Testis (tissue), 3 donors: ENCODE data around the gene FAM72B. TPM values are rescaled to one million over a fixed set of nuclear protein-coding genes. Genes with fewer than 3 reads are reported as not detected.
A peak's percentile ranks its signal among the peaks of the same experiment; 100 is the strongest.
"Not testable (repeated sequence)": the region's sequence is repeated elsewhere in the genome, so short reads cannot be mapped to it uniquely, and the experiment has no call there.

Experiments used
- DNase-seq: peaks from one replicate; pipeline ENCODE4 v3.0.0-alpha.2; 2019
- H3K27ac ChIP-seq, 2 donors: fragments of 200-600 bp; sonication (generic); one replicate each; pipeline ENCODE4 v1.5.1; 2019
- H3K27me3 ChIP-seq: fragments of 200-600 bp; sonication (generic); one replicate; pipeline ENCODE4 v1.5.1; 2019
- H3K36me3 ChIP-seq: fragments of 200-600 bp; sonication (generic); one replicate; pipeline ENCODE4 v1.5.1; 2017; ENCODE audit warnings: low read depth; ENCODE audit errors: missing control alignments
- H3K4me1 ChIP-seq: fragments of 200-600 bp; sonication (generic); one replicate; pipeline ENCODE4 v1.5.1; 2019
- H3K4me3 ChIP-seq, 2 donors: fragments of 200-600 bp; sonication (generic); one replicate each; pipeline ENCODE4 v1.5.1; 2017 to 2019
- H3K9me3 ChIP-seq: fragments of 200-600 bp; sonication (generic); one replicate; pipeline ENCODE4 v1.5.1; 2017
- CTCF ChIP-seq, 3 experiments: fragments of 450-650 bp in 2 of 3; fragments of 200-600 bp in 1 of 3; sonication (generic) in 1 of 3; IDR thresholded peaks; one replicate each; pipeline ENCODE4 v1.5.1; 2016 to 2019; ENCODE audit warnings: antibody characterized with exemption in 3 of 3, mild to moderate bottlenecking in 2 of 3, moderate library complexity in 1 of 3
- WGBS, 2 donors: methylation state at CpG; one replicate each; pipeline ENCODE4 v1.1.5; 2018; 5-methylcytosine and 5-hydroxymethylcytosine counted together
- intact Hi-C: fragments of 100-400 bp; cut with DNase I; formaldehyde crosslinking; loops from one replicate; pipeline ENCODE4 v1.15.1; 2023; ENCODE audit warnings: low total_unique reads
- polyA plus RNA-seq: library from polyadenylated mRNA; stranded (reverse); fragments of 350-450 nt; fragmentation: Illumina TruSeq; extraction: RNeasy Lipid Tissue Mini Kit (QIAGEN cat#74804); gene quantifications from one replicate; pipeline ENCODE4 v1.2.3, GENCODE V29; 2014; ENCODE audit warnings: low read depth, low replicate concordance; ENCODE audit not compliant: insufficient read depth
- total RNA-seq, 2 donors: library from RNA; depleted of rRNA; stranded (reverse); fragments of >200 nt; gene quantifications; one replicate each; pipeline ENCODE4 v1.2.3, GENCODE V29; 2016

Gene FAM72B
- total and polyA plus RNA-seq, 3 donors from 2014 or later, result 1.3 to 4.9 (median 2.5) TPM

DNA sequence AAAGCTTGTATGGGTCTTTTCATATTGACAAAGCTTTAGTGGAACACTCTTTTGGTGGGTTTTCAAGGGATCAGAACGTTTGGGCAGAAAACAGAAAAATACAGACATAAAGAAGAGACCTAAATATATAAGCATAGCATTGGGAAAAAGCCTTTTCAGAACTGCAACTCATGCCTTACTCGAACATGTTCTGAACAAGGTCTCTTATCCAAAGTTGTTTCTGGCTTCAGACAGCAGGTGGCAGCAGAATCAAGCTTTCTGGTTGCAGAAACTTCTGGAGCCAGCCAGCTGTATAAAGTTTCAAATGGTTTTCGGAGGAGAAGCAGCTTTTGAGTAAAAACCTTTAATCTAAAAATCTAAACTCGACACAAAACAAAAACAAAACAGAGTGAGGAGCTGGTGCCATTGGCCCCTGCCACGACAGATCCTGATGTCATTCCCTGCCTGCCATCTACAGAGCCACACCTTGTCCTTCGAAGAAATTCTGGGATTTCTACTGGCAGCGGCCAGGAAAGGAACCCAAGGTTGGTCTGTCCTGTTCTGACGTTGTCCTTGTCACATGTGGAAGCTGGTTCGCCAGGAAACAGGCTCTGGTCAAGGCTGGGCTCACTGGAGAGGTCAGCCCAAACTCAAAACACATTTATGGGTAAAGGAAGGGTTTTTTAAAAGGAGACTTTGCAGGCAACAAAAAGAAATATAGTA lies 35.5 kb downstream of the FAM72B start:
- H3K9me3 ChIP-seq, H3K4me3 ChIP-seq, H3K27me3 ChIP-seq, intact Hi-C loops, H3K36me3 ChIP-seq, H3K27ac ChIP-seq, H3K4me1 ChIP-seq, DNase-seq: not testable (repeated sequence)
- 0 to 5% methylated on average over 1 to 2 of the region's 9 CpGs for WGBS, 2 donors
- TF ChIP-seq CTCF (IDR thresholded peaks at IDR 0.05), result peak in 1 of 3 experiments; percentile 7

DNA sequence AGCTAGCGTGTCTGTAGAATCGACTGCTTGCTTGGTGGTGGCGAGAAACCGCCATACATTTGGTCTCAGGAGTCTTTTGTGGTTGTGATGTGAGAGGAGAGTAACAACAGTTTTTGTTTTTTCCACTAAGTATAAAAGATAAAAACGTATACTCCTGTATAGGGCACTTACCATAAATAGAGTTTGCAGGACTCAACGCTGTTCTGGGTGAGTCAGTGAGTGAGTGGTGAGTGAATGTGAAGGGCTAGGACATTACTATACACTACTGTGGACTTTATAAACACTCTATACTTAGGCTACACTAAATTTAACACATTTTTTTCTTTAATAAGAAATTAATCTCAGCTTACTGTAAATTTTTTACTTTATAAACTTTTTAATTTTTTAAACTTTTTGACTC lies 43.7 kb downstream of the FAM72B start:
- DNase-seq, H3K9me3 ChIP-seq, intact Hi-C loops, H3K4me1 ChIP-seq, H3K36me3 ChIP-seq, H3K27ac ChIP-seq, H3K4me3 ChIP-seq, H3K27me3 ChIP-seq: not testable (repeated sequence)
- WGBS, 2 donors, result no CpG with 5 or more reads among the region's 6 CpGs

GRCh38 chr1:121131494-121131893 lies 52.6 kb downstream of the FAM72B start:
- DNase-seq, H3K27me3 ChIP-seq, intact Hi-C loops, H3K36me3 ChIP-seq, H3K9me3 ChIP-seq, H3K4me1 ChIP-seq, H3K4me3 ChIP-seq, H3K27ac ChIP-seq: not testable (repeated sequence)
- WGBS, 2 donors, result no CpG with 5 or more reads among the region's 1 CpG

DNA sequence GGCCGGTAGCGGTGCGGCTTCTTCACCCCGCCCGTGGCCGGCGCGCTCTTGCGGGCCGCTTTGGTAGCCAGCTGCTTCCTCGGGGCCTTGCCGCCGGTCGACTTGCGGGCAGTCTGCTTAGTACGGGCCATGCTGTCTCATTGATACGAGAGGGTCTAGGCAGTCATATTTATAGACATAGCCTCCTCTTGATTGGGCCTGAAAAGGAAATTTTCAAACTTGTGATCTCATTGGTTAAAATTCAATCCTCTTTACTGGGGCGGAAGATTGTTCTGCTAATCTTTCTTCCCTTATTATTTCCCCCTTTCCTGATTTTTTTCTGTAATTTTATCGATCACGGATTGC lies 65.7 kb downstream of the FAM72B start:
- DNase-seq, result peak; percentile 17
- intact Hi-C loops, result not testable (repeated sequence)

More for the DNA sequence above, 65.7 kb downstream of the FAM72B start:
- not testable (repeated sequence) for H3K9me3 ChIP-seq, H3K27me3 ChIP-seq, H3K4me1 ChIP-seq, H3K36me3 ChIP-seq
- H3K4me3 ChIP-seq, result peak overlapping the region in 1 of 2 donors; percentile 59
- WGBS, 2 donors, result 0% methylated on average over 11 of the region's 20 CpGs; no CpG with 5 or more reads in 1 of the 2 donors
- peak overlapping the region; percentile 61 to 73 for H3K27ac ChIP-seq

Other genes with a start within 250 kb of the FAM72B start
- 10 to 100 TPM in 1 of 2 donors, 1 to 10 TPM in 1; 8.0 to 13.0 TPM for gene SRGAP2C, start 635 bp upstream of the FAM72B start, total RNA-seq
- 1.5 TPM for gene SRGAP2C, start 635 bp upstream of the FAM72B start, polyA plus RNA-seq